Liver (tissue), 9 donors: Measurements from ENCODE around the gene MYO5A. TPM values are rescaled to one million over a fixed set of nuclear protein-coding genes. Genes with fewer than 3 reads are reported as not detected.

Experiments
- DNase-seq: peaks from one replicate; pipeline ENCODE4 v3.0.0-alpha.2; 2017; ENCODE audit warnings: low spot score
- H3K27ac ChIP-seq, 2 donors: one replicate each; pipeline ENCODE4 v1.7.0; 2013; ENCODE audit warnings: inconsistent platforms in 2 of 2, low read length in 2 of 2, control low read depth in 1 of 2, low read depth in 1 of 2, mild to moderate bottlenecking in 1 of 2
- H3K27me3 ChIP-seq, 4 donors: one replicate each; pipeline versions ENCODE4 v1.6.1 to v1.7.0; 2013; ENCODE audit warnings: low read length in 3 of 4, inconsistent platforms in 1 of 4, mild to moderate bottlenecking in 1 of 4, moderate library complexity in 1 of 4; ENCODE audit not compliant: control insufficient read depth in 4 of 4, insufficient read depth in 4 of 4
- H3K36me3 ChIP-seq, 4 donors: one replicate each; pipeline versions ENCODE4 v1.6.1 to v1.7.0; 2013; ENCODE audit warnings: low read length in 3 of 4, mild to moderate bottlenecking in 3 of 4, low read depth in 1 of 4, moderate library complexity in 1 of 4; ENCODE audit not compliant: control insufficient read depth in 4 of 4, insufficient read depth in 3 of 4
- H3K4me1 ChIP-seq, 4 donors: one replicate each; pipeline versions ENCODE4 v1.6.1 to v1.7.0; 2013; ENCODE audit warnings: low read length in 3 of 4, mild to moderate bottlenecking in 3 of 4, moderate library complexity in 1 of 4; ENCODE audit not compliant: control insufficient read depth in 4 of 4, insufficient read depth in 4 of 4
- H3K4me3 ChIP-seq, 3 donors: one replicate each; pipeline versions ENCODE4 v1.6.1 to v1.7.0; 2013; ENCODE audit warnings: low read length in 3 of 3, control low read depth in 1 of 3, low read depth in 1 of 3, mild to moderate bottlenecking in 1 of 3
- H3K9ac ChIP-seq, 2 donors: one replicate each; pipeline ENCODE4 v1.7.0; 2013; ENCODE audit warnings: low read length in 2 of 2, mild to moderate bottlenecking in 2 of 2, moderate library complexity in 2 of 2, control low read depth in 1 of 2, low read depth in 1 of 2
- H3K9me3 ChIP-seq, 4 donors: one replicate each; pipeline versions ENCODE4 v1.6.1 to v1.7.0; 2013; ENCODE audit warnings: low read length in 3 of 4; ENCODE audit not compliant: control insufficient read depth in 4 of 4
- EGR1 ChIP-seq, 2 donors: IDR thresholded peaks; 2 replicates each; pipeline ENCODE4 v1.6.1; 2016 to 2018; ENCODE audit warnings: antibody characterized with exemption in 2 of 2, low read depth in 2 of 2
- FOXA1 ChIP-seq: IDR thresholded peaks from 2 replicates; pipeline ENCODE4 v1.6.1; 2016; ENCODE audit warnings: antibody characterized with exemption
- HNF4A ChIP-seq, 2 donors: conservative IDR thresholded peaks; 2 replicates each; pipeline ENCODE4 v1.6.1; 2016; ENCODE audit warnings: antibody characterized with exemption in 2 of 2, mild to moderate bottlenecking in 2 of 2
- HNF4G ChIP-seq: IDR thresholded peaks from 2 replicates; pipeline ENCODE4 v1.6.1; 2016; ENCODE audit warnings: antibody characterized with exemption
- MAX ChIP-seq: IDR thresholded peaks from 2 replicates; pipeline ENCODE4 v1.6.1; 2016; ENCODE audit warnings: antibody characterized with exemption
- NR2F2 ChIP-seq: IDR thresholded peaks from 2 replicates; pipeline ENCODE4 v1.6.1; 2016; ENCODE audit warnings: antibody characterized with exemption
- RAD21 ChIP-seq, 2 donors: IDR thresholded peaks; 2 replicates each; pipeline ENCODE4 v1.6.1; 2016; ENCODE audit warnings: antibody characterized with exemption in 2 of 2, mild to moderate bottlenecking in 2 of 2
- REST ChIP-seq: IDR thresholded peaks from 2 replicates; pipeline ENCODE4 v1.6.1; 2016; ENCODE audit warnings: antibody characterized with exemption, mild to moderate bottlenecking
- RXRA ChIP-seq, 2 donors: IDR thresholded peaks; 2 replicates each; pipeline ENCODE4 v1.6.1; 2017 to 2018; ENCODE audit warnings: antibody characterized with exemption in 2 of 2, mild to moderate bottlenecking in 1 of 2
- SP1 ChIP-seq: IDR thresholded peaks from 2 replicates; pipeline ENCODE4 v1.6.1; 2018; ENCODE audit warnings: antibody characterized with exemption, mild to moderate bottlenecking
- YY1 ChIP-seq: IDR thresholded peaks from 2 replicates; pipeline ENCODE4 v1.6.1; 2016; ENCODE audit warnings: antibody characterized with exemption, mild to moderate bottlenecking
- ZBTB33 ChIP-seq: IDR thresholded peaks from 2 replicates; pipeline ENCODE4 v1.6.1; 2016; ENCODE audit warnings: antibody characterized with exemption
- WGBS: extraction: QIAGEN DNeasy Blood & Tissue Kit; methylation state at CpG from one replicate; pipeline ENCODE4 v1.1.7; 2013; 5-methylcytosine and 5-hydroxymethylcytosine counted together
- polyA plus RNA-seq, 2 donors: library from polyadenylated mRNA; stranded (reverse) in 1 of 2; unstranded in 1 of 2; fragments of 200-250 nt in 1 of 2; fragments of >200 nt in 1 of 2; fragmentation: Nextera tagmentation in 1 of 2; extraction: Ambion mirVana in 1 of 2; gene quantifications; one replicate each; pipeline versions ENCODE4 v1.2.1 to v1.2.3, GENCODE V29; 2013 to 2015
- total RNA-seq, 2 donors: library from RNA; depleted of rRNA; stranded (reverse); fragments of >200 nt; gene quantifications; one replicate each; pipeline ENCODE4 v1.2.3, GENCODE V29; 2014
- donor health status: healthy.
- donor health status: healthy.
- donor health status: healthy.
- donor health status: healthy.
- donor health status: healthy.

MYO5A gene
- total and polyA plus RNA-seq, 4 donors, result 1.0 to 7.1 (median 3.0) TPM

GRCh38 chr15:52281085-52282035 is 247.3 kb downstream of the MYO5A start:
- Histone ChIP-seq H3K27me3 (no peaks in the 10 kb centered on the region), H3K4me3 (no peak overlapping the region), H3K4me1 (peaks cover 3 to 18% (median 14%) of the 10 kb centered on the region in 4 donors), H3K9me3 (no peaks in the 10 kb centered on the region), H3K9ac (no peak overlapping the region), H3K36me3 (peaks cover 0 to 11% (median 1%) of the 10 kb centered on the region in 4 donors), H3K27ac (no peak overlapping the region)
- TF ChIP-seq EGR1 (IDR thresholded peaks at IDR 0.05; ENCODE audit: low read depth in 2 of 2), result no peak
- no peak for TF ChIP-seq REST
- TF ChIP-seq SP1, result peak; percentile 45
- TF ChIP-seq RAD21 (IDR thresholded peaks at IDR 0.05), result peak in 1 of 2 donors; percentile 49
- TF ChIP-seq HNF4A (conservative IDR thresholded peaks at IDR 0.05), result peak; percentile 45 to 52
- TF ChIP-seq RXRA (IDR thresholded peaks at IDR 0.05), result peak; percentile 78 to 85
- peak; percentile 91 for TF ChIP-seq NR2F2
- WGBS, result 65% methylated on average over 10 of the region's 10 CpGs
- DNase-seq, result peak; percentile 57

GRCh38 chr15:52280326-52281084 is 248.2 kb downstream of the MYO5A start:
- TF ChIP-seq HNF4G (no peak), MAX (no peak), YY1 (no peak), FOXA1 (no peak), SP1 (no peak), RAD21 (IDR thresholded peaks at IDR 0.05) (no peak), ZBTB33 (no peak), EGR1 (IDR thresholded peaks at IDR 0.05; ENCODE audit: low read depth in 2 of 2) (no peak), NR2F2 (no peak)
- Histone ChIP-seq H3K4me1 (peaks cover 3 to 18% (median 14%) of the 10 kb centered on the region in 4 donors), H3K4me3 (no peak overlapping the region), H3K9me3 (no peaks in the 10 kb centered on the region), H3K27ac (no peak overlapping the region), H3K9ac (no peak overlapping the region), H3K36me3 (peaks cover 0 to 11% (median 1%) of the 10 kb centered on the region in 4 donors), H3K27me3 (no peaks in the 10 kb centered on the region)
- WGBS, result 92% methylated on average over 11 of the region's 11 CpGs
- no peak for DNase-seq
